DND-41 (cell line): ENCODE data around the gene NAA15.
"Not testable (repeated sequence)": the region's sequence is repeated elsewhere in the genome, so short reads cannot be mapped to it uniquely, and the experiment has no call there.

Experiments used
- CTCF ChIP-seq: IDR thresholded peaks from 2 replicates; pipeline ENCODE4 v1.5.1; 2012; ENCODE audit warnings: borderline replicate concordance, low read length, moderate library complexity, mild to moderate bottlenecking; ENCODE audit not compliant: poor library complexity, severe bottlenecking; ENCODE audit errors: extremely low read depth
- EZH2 ChIP-seq: IDR thresholded peaks from 3 replicates; pipeline ENCODE4 v1.6.1; 2012; ENCODE audit warnings: borderline replicate concordance, low read depth, mild to moderate bottlenecking, moderate library complexity, low read length, inconsistent platforms; ENCODE audit not compliant: severe bottlenecking

GRCh38 chr4:139313414-139313813 is 12.1 kb downstream of the NAA15 start:
- TF ChIP-seq CTCF, EZH2: not testable (repeated sequence)
